DND-41 (cell line): ENCODE results near the gene PRRX1.

Experiments used
- ATAC-seq: fragments of 200-7000 bp; cut with Tn5 transposase; 3 replicates; pipeline ENCODE4 v1.9.1; 2021; ENCODE audit warnings: low read depth; ENCODE audit not compliant: insufficient read depth
- DNase-seq: peaks from one replicate; pipeline ENCODE4 v3.0.0-alpha.2; 2020
- H2AFZ ChIP-seq: 2 replicates; pipeline ENCODE4 v1.6.0; 2012; ENCODE audit warnings: low read depth, low read length
- H3K27ac ChIP-seq: 2 replicates; pipeline ENCODE4 v1.5.1; 2012; ENCODE audit warnings: low read length, inconsistent platforms
- H3K27me3 ChIP-seq: fragments of 200-600 bp; sonication (generic); 2 replicates; pipeline ENCODE4 v1.6.0; 2012; ENCODE audit warnings: low read length, mild to moderate bottlenecking, inconsistent platforms; ENCODE audit not compliant: insufficient read depth, poor library complexity
- H3K36me3 ChIP-seq: 2 replicates; pipeline ENCODE4 v1.5.1; 2012; ENCODE audit warnings: low read length, inconsistent platforms; ENCODE audit not compliant: insufficient read depth
- H3K4me1 ChIP-seq: 2 replicates; pipeline ENCODE4 v1.5.1; 2012; ENCODE audit warnings: mild to moderate bottlenecking, low read length; ENCODE audit not compliant: insufficient read depth
- H3K4me2 ChIP-seq: 2 replicates; pipeline ENCODE4 v1.6.0; 2012; ENCODE audit warnings: mild to moderate bottlenecking, moderate library complexity, low read length, inconsistent platforms; ENCODE audit not compliant: insufficient read depth
- H3K4me3 ChIP-seq, 2 experiments: fragments of 200-600 bp in 1 of 2; shearing (Covaris generic) in 1 of 2; 2 replicates each; pipeline ENCODE4 v1.5.1; 2012 to 2016; ENCODE audit warnings: inconsistent platforms in 2 of 2, low read length in 2 of 2, mild to moderate bottlenecking in 2 of 2, low read depth in 1 of 2, moderate library complexity in 1 of 2
- H3K79me2 ChIP-seq: 2 replicates; pipeline ENCODE4 v1.6.0; 2012; ENCODE audit warnings: low read length, inconsistent platforms; ENCODE audit not compliant: insufficient read depth
- H3K9ac ChIP-seq: 2 replicates; pipeline ENCODE4 v1.6.0; 2012; ENCODE audit warnings: low read depth, mild to moderate bottlenecking, inconsistent platforms, low read length, moderate library complexity
- H3K9me3 ChIP-seq: 2 replicates; pipeline ENCODE4 v1.5.1; 2012; ENCODE audit warnings: low read length, moderate library complexity, mild to moderate bottlenecking, inconsistent platforms; ENCODE audit not compliant: insufficient read depth, severe bottlenecking
- H4K20me1 ChIP-seq: 2 replicates; pipeline ENCODE4 v1.6.0; 2012; ENCODE audit warnings: low read length; ENCODE audit not compliant: insufficient read depth
- CTCF ChIP-seq: IDR thresholded peaks from 2 replicates; pipeline ENCODE4 v1.5.1; 2012; ENCODE audit warnings: borderline replicate concordance, low read length, moderate library complexity, mild to moderate bottlenecking; ENCODE audit not compliant: poor library complexity, severe bottlenecking; ENCODE audit errors: extremely low read depth
- EZH2 ChIP-seq: IDR thresholded peaks from 3 replicates; pipeline ENCODE4 v1.6.1; 2012; ENCODE audit warnings: borderline replicate concordance, low read depth, mild to moderate bottlenecking, moderate library complexity, low read length, inconsistent platforms; ENCODE audit not compliant: severe bottlenecking

Gene PRRX1

DNA sequence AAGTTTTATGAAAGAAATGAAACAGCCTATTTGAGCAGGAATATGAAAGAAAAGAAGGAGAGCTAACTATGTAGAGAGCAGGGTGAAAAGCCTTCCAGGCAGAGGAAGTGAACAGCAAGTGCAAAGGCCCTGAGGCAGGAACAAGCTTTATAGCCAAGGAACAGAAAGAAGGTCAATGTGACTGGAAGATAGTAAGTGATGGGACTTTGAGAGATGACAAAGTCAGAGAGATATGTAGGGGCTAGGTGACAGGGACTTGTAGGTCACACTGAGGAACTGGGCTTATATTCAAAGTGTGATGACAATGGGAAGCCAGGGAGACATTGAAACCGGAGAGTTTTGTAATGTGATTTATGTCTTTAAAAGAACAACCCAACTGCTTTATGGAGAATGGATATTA, 18.9 kb downstream of the PRRX1 start:
- TF ChIP-seq EZH2 = no peak
- no peak for TF ChIP-seq CTCF
- Histone ChIP-seq H3K9ac (no peak overlapping the region), H2AFZ (no peak overlapping the region), H4K20me1 (no peaks in the 10 kb centered on the region), H3K27ac (no peak overlapping the region), H3K4me2 (no peak overlapping the region), H3K27me3 (no peaks in the 10 kb centered on the region), H3K4me3 (no peak overlapping the region), H3K79me2 (no peaks in the 10 kb centered on the region), H3K4me1 (no peaks in the 10 kb centered on the region), H3K36me3 (no peaks in the 10 kb centered on the region), H3K9me3 (no peaks in the 10 kb centered on the region)
- ATAC-seq (no peak), DNase-seq (no peak)

DNA sequence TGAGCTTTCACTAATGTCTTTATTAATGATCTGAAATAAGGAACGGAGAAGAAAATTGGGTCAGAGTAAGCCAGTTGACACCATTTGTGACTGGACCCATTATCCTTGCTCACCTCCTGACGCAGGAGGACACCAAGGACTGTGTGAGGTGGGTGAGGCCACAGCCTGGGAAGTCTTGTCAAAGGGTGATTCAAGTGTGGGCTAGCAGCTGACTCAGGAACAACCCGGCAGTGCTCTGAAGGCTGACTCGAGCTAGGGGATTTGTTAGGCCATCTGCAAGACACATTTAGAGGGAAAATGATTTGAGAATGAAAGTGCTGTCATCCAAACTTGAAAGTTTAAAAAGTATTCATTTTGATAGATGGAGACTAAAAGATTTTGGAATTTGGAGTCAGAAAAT, 21.2 kb downstream of the PRRX1 start:
- no peak overlapping the region for H3K4me2 ChIP-seq
- ATAC-seq = no peak

GRCh38 chr1:170686291-170686690, 22.4 kb downstream of the PRRX1 start:
- H3K27ac ChIP-seq = no peak overlapping the region
- no peaks in the 10 kb centered on the region for H4K20me1 ChIP-seq
- no peak for ATAC-seq

More for the DNA sequence above, 21.2 kb downstream of the PRRX1 start:
- TF ChIP-seq CTCF = no peak
- no peak for TF ChIP-seq EZH2
- Histone ChIP-seq H3K79me2 (no peaks in the 10 kb centered on the region), H4K20me1 (no peaks in the 10 kb centered on the region), H2AFZ (no peak overlapping the region), H3K36me3 (no peaks in the 10 kb centered on the region), H3K4me1 (peaks cover 5% of the 10 kb centered on the region), H3K9ac (no peak overlapping the region), H3K27ac (no peak overlapping the region), H3K27me3 (no peaks in the 10 kb centered on the region), H3K4me3 (no peak overlapping the region), H3K9me3 (no peaks in the 10 kb centered on the region)
- no peak for DNase-seq

More at GRCh38 chr1:170686291-170686690, 22.4 kb downstream of the PRRX1 start:
- no peaks in the 10 kb centered on the region for H3K79me2 ChIP-seq
- DNase-seq = no peak
- H3K4me3 ChIP-seq = no peak overlapping the region
- peaks cover 5% of the 10 kb centered on the region for H3K4me1 ChIP-seq
- no peak overlapping the region for H3K9ac ChIP-seq
- no peak for TF ChIP-seq EZH2
- TF ChIP-seq CTCF = no peak
- H2AFZ ChIP-seq = no peak overlapping the region
- H3K27me3 ChIP-seq = no peaks in the 10 kb centered on the region
- no peaks in the 10 kb centered on the region for H3K9me3 ChIP-seq
- H3K4me2 ChIP-seq = no peak overlapping the region
- H3K36me3 ChIP-seq = no peaks in the 10 kb centered on the region
